Kidney glomerular epithelial cell (primary cell): ENCODE data around the gene TAF1B.

Experiments
- DNase-seq: peaks from one replicate; lab custom pipeline; 2025; lab: John Stamatoyannopoulos, UW

Gene TAF1B

GRCh38 chr2:9967053-9967775 is 123.9 kb downstream of the TAF1B start:
- DNase-seq = no peak

DNA sequence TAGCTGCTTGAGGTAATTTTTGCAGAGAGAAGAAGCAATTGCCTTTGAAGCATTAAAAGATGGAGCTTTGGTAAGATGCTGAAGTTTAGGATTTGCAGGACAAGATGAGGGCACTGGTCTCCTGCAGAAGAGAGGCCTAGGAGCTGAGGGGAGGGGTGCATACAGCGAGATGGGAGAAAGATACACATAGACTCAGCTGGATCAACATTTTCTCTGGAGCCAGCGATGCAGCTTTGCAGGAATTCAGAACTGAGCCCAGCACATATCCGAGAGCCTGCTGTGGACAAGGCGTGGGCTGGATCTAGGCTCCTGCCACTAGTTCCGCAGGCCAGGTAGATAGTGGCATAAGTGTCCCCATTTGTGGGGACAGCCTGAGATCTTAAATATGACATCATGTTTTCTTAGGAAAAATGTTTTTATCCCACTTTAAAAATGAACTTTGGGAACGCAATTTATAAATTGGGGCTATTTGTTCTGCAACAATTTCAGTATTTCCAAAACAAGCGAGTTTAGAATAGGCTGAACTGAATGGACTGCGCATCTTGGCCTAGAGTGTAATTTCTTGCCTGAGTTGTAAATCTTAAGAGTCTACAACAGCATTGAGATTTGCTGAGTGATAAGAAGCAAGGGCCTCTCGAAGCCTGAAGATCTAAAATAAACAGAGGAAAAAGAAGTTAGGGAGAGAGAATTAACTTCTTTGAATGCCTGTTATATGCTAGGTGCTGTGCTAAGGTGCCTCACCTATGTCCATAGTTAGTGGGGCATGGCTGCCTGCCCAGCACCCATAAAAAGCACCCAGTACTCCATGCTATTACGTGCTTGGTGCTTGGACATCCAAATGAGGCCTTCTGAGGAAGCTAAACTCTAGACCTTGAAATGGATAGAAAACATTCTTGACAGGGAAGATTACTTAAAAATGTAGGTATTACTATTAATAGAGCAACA is 125.6 kb downstream of the TAF1B start:
- DNase-seq = no peak

DNA sequence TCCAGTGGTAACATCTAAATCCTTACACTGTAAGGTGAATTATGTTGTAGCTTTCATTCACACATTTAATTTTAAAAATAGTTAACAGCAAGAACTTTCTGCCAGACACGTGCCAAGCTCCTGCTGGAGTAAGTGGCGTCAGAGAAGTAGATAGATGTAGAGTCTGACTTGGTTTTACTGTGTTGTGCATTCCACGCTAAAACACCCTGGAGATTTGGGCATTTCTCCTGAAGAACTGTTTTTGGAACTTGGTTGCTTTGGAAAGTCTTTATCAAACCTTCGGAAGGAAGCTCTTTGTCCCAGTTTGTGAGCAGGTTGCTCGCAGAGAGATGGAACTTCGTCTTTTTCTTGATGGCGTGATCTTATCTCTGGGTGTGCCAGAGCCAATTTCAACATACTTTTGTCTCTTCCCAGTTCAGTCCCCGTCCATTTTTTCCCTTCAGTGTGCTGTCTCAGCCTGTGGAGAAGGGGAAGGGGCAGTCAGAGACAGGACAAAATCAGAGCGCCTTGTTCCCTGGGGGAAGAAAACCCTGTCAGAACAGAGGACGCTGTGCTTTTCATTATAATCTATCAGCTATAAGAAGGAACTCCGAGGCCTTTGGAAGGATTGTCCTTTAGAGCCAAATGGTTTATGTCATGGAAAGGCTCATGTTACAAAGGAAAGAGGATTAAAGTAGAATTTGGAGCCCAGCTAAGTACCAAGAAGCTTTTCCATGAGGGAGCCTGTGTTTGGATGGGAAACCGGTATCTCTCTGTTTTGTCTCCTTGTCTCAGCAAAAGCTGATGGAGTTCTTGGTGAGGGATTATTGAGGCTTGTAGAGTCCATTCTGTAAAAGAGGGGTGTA is 127.1 kb downstream of the TAF1B start:
- no peak for DNase-seq

DNA sequence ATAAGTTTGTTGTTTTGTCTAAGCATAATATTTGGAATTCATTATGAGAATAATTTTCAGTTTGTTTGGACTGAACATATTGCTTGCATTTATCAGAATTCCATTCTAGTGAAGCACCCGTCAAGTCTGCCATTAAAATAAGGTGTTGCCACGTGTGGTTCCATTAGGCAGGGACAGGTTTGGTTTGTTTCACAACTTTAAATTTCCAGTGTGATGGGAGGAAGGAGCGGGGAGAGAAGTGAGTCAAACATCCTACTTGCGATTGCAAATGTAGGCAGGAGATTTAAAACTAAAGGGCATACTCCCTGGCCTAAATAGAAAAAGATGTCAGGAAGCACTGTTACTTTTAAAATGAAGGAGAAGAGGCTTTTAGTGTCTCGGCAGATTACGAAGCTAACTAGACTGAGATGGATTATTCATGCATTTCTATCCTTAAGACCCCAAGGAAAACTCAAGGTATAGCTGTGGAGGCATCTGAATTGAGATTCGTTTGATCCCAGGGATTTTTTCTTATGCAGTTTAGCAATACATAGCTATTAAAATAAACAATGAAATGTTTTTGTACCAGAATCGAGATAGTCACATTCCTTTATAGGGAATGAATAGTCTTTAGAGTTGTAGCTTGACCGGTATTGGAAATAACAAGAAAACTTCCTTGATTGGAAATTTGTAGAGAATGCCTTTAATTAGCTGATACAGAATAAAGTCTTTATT is 128.0 kb downstream of the TAF1B start:
- no peak for DNase-seq

GRCh38 chr2:9971890-9972289 is 128.6 kb downstream of the TAF1B start:
- DNase-seq = no peak

GRCh38 chr2:9972621-9973479 is 129.6 kb downstream of the TAF1B start:
- peak; percentile 60 for DNase-seq

- no peak for DNase-seq
Measured at GRCh38 chr2:9973690-9974089, 130.4 kb downstream of the TAF1B start.

- no peak for DNase-seq
Measured at GRCh38 chr2:9974343-9974742, 131.1 kb downstream of the TAF1B start.

DNA sequence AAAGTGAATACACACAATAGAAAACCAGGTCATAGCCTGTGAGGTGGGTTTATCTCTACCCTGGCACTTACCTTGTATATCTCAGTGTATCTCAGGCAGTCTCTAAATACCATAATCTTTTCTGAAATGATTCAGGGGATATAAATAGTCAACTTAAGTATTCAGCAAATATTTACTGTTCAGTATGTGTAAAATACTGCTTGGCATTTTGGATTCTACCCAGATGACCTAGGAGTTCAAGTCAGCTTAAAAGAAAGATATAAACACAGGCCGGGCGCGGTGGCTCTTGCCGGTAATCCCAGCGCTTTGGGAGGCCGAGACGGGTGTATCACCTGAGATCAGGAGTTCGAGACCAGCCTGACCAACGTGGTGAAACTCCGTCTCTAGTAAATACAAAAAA is 132.1 kb downstream of the TAF1B start:
- DNase-seq = no peak

DNA sequence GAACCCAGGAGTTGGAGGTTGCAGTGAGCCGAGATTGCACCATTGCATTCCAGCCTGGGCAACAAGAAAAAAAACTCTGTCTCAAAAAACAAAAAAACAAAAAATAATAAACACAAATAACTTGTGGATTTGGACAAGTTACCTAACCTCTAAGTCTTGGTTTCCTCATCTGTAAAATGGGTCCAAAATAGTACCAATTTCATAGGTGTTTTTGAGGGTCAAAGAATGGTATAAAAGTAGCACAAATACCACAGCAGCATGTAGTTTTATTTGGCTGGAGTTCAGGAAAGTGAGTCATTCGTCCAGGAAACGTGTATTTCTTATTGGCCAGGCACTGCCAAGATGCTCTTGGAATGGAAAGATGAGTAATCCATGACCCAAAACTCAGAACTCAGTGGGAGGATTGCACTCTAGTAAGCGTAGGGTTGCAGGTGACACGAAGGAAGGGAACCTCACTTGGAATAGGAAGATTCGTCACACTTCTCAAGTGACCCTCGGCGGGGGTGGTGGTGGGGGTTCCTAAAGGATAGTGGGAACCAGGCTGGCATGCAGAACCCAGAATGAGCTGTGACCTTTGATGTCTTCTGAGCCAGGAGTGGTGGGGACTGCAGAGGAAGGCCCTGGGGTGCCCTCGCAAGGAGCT is 132.7 kb downstream of the TAF1B start:
- peak; percentile 96 for DNase-seq

- no peak for DNase-seq
Measured at GRCh38 chr2:9979977-9980376, 136.7 kb downstream of the TAF1B start.

DNA sequence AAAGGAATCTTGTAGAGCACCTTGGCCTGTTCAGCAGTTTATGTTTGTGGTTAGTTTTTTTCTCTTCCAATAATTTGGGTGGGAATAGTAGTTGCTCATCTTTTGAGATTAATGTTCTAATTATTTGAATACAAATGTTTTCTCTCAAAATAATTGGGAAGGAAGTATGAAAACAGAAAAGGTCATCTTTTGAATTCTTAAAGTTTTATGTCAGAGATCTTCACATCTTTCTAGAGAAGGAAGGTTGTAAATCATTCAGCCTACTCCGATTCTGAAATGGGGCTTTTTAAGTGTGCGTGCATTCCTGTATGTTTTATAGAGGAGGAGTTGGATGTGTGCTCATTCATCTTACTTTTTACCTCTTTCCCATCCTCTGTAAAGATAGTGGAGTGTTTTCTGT is 137.2 kb downstream of the TAF1B start:
- peak; percentile 64 for DNase-seq

DNA sequence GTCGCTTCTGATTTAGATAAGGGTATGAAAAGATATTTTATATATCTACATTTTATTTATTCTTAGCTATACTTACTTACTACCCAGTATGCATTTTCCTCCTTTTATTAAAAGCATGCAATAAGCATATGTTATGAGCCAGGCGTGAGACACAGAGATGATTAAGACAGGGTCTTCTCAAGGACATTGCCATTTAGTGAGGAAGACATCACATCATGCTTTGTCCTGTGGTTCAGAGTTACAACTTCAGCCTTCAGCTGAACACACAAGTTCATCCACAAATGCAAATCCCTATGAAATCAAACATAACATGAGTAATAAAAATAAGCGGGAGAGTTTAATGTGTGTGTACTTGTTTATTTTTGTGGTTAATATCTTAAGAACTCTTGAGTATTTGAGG is 138.4 kb downstream of the TAF1B start:
- no peak for DNase-seq

GRCh38 chr2:9982248-9982647 is 139.0 kb downstream of the TAF1B start:
- DNase-seq = no peak

DNA sequence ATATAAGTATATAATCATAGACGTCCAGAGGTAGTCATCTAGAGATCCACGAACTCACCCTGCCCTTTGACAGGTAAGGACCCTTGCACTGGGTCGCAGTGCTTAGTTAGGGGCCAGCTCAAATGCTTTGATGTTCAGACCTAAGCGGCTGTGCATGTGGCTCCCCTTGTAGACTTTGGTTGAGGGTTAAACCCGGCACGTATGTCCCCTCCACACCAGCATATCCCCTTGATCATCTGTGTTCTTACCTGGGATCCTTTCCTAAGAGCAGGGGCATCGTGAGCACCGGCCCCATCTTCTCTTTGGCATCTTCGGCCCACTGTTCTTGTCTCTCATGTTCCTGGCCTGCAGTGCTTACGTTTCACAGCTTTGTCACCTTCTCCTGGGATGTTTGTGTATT is 139.6 kb downstream of the TAF1B start:
- DNase-seq = no peak

DNA sequence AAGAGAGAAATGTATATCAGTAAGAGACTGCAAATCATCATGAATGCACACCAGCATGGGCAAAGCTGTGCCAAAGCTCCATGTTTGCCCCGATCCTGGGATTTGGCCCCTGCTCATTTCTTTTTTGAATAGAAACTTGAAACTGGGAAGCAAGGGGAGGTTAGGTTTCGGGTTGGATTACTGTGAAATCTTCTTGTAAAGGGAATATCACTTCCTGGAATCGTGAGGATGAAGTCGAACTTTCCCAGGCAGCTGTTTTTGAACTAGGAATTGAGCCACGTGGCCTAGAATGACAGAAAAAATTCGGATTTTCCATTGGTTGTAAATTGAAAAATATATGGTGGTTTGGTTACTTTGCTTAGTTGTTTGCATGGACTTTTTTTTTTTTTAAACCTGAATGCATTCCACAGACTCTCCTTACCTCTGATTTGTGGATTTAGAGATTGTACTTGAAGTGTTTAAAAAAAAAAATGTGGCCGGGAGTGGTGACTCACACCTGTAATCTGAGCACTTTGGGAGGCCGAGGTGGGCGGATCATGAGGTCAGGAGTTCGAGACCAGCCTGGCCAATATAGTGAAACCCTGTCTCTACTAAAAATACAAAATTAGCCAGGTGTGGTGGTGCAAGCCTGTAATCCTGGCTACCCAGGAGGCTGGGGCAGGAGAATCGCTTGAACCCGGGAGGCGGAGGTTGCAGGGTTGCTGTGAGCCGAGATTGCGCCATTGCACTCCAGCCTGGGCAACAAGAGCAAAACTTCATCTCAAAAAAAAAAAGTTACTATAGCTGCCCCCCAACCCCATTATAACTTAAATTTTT is 140.3 kb downstream of the TAF1B start:
- DNase-seq = no peak
